IMR-90 (cell line): ENCODE measurements around the gene PSKH1. TPM values are rescaled to one million over a fixed set of nuclear protein-coding genes. Genes with fewer than 3 reads are reported as not detected.

ENCODE experiments used
- ATAC-seq: fragments of 200-7000 bp; cut with Tn5 transposase; 2 replicates; pipeline ENCODE4 v1.9.1; 2020; ENCODE audit warnings: low read depth, mild to moderate bottlenecking, moderate library complexity
- BruUV-seq: library from RNA; stranded (reverse); fragments of 400-500 nt; replicated peaks from 2 replicates; lab custom pipeline; 2021; lab: Mats Ljungman, UMichigan
- CTCF ChIA-PET: fragments of 300-600 bp; formaldehyde crosslinking; extraction: SDS; loops from one replicate; lab custom pipeline; 2021; ENCODE audit warnings: antibody characterized with exemption; lab: Yijun Ruan, JAX
- POLR2A ChIA-PET: fragments of 300-600 bp; sonication (Branson Sonifier 250); formaldehyde crosslinking; loops from one replicate; lab custom pipeline; 2022; ENCODE audit warnings: antibody characterized with exemption; ENCODE audit not compliant: unreplicated experiment; lab: Charles Lee
- DNase-seq: peaks from one replicate; pipeline ENCODE4 v3.0.0; 2013
- H2AFZ ChIP-seq: replicated peaks from 2 replicates; pipeline ENCODE3; 2013; ENCODE audit warnings: low read length, mild to moderate bottlenecking; ENCODE audit not compliant: poor library complexity
- H2AK5ac ChIP-seq: 2 replicates; pipeline ENCODE4 v1.6.1; 2013; ENCODE audit warnings: low read depth, low read length, inconsistent platforms
- H2AK9ac ChIP-seq: replicated peaks from 2 replicates; pipeline ENCODE3; 2013; ENCODE audit warnings: mild to moderate bottlenecking, low read depth, low read length, moderate library complexity; ENCODE audit not compliant: poor library complexity
- H2BK120ac ChIP-seq: 2 replicates; pipeline ENCODE4 v1.6.1; 2013; ENCODE audit warnings: low read depth, low read length, inconsistent platforms
- H2BK15ac ChIP-seq: 3 replicates; pipeline ENCODE4 v1.6.1; 2013; ENCODE audit warnings: low read depth, low read length, inconsistent platforms
- H2BK20ac ChIP-seq: 2 replicates; pipeline ENCODE4 v1.6.1; 2013; ENCODE audit warnings: low read depth, mild to moderate bottlenecking, inconsistent platforms, low read length, moderate library complexity
- H2BK5ac ChIP-seq: 2 replicates; pipeline ENCODE4 v1.6.1; 2013; ENCODE audit warnings: mild to moderate bottlenecking, low read depth, low read length, inconsistent platforms; ENCODE audit not compliant: poor library complexity, severe bottlenecking
- H3K14ac ChIP-seq: replicated peaks from 2 replicates; pipeline ENCODE4 v1.6.1; 2013; ENCODE audit warnings: low read depth, low read length, inconsistent platforms
- H3K18ac ChIP-seq: 2 replicates; pipeline ENCODE4 v1.6.1; 2013; ENCODE audit warnings: low read depth, low read length, control low read depth
- H3K23ac ChIP-seq: 2 replicates; pipeline ENCODE4 v1.6.1; 2013; ENCODE audit warnings: low read depth, low read length, inconsistent platforms
- H3K27ac ChIP-seq: 2 replicates; pipeline ENCODE4 v1.5.1; 2013; ENCODE audit warnings: mild to moderate bottlenecking, control low read depth, low read length; ENCODE audit not compliant: insufficient read depth
- H3K27me3 ChIP-seq: 2 replicates; pipeline ENCODE4 v1.6.1; 2013; ENCODE audit warnings: low read length; ENCODE audit not compliant: control insufficient read depth, insufficient read depth
- H3K36me3 ChIP-seq: 2 replicates; pipeline ENCODE4 v1.6.1; 2013; ENCODE audit warnings: low read length, mixed read lengths; ENCODE audit not compliant: control insufficient read depth, insufficient read depth
- H3K4ac ChIP-seq: 2 replicates; pipeline ENCODE4 v1.6.1; 2013; ENCODE audit warnings: low read depth, low read length, inconsistent platforms
- H3K4me1 ChIP-seq: 2 replicates; pipeline ENCODE4 v1.6.1; 2013; ENCODE audit warnings: low read length, mixed read lengths; ENCODE audit not compliant: control insufficient read depth, insufficient read depth
- H3K4me2 ChIP-seq: 2 replicates; pipeline ENCODE4 v1.6.1; 2013; ENCODE audit warnings: low read depth, mild to moderate bottlenecking, control low read depth, low read length, moderate library complexity
- H3K4me3 ChIP-seq: 2 replicates; pipeline ENCODE4 v1.5.1; 2013; ENCODE audit warnings: low read depth, mild to moderate bottlenecking, control low read depth, low read length, moderate library complexity; ENCODE audit not compliant: insufficient read depth
- H3K56ac ChIP-seq: 2 replicates; pipeline ENCODE4 v1.6.1; 2013; ENCODE audit warnings: low read length, inconsistent platforms; ENCODE audit not compliant: insufficient read depth; ENCODE audit errors: extremely low read depth
- H3K79me1 ChIP-seq, 2 experiments: 2 replicates each; pipeline ENCODE4 v1.6.1; 2013; ENCODE audit warnings: low read length in 2 of 2, inconsistent platforms in 1 of 2, low read depth in 1 of 2
- H3K9ac ChIP-seq: 2 replicates; pipeline ENCODE4 v1.6.1; 2013; ENCODE audit warnings: low read depth, low read length, control low read depth
- H3K9me1 ChIP-seq: 2 replicates; pipeline ENCODE4 v1.6.1; 2013; ENCODE audit warnings: low read length, inconsistent platforms; ENCODE audit not compliant: insufficient read depth
- H3K9me3 ChIP-seq: 2 replicates; pipeline ENCODE4 v1.6.1; 2013; ENCODE audit warnings: low read length; ENCODE audit not compliant: control insufficient read depth, insufficient read depth
- H4K20me1 ChIP-seq: 2 replicates; pipeline ENCODE4 v1.6.1; 2013; ENCODE audit warnings: low read length, inconsistent platforms; ENCODE audit not compliant: insufficient read depth
- H4K5ac ChIP-seq: 2 replicates; pipeline ENCODE4 v1.6.1; 2013; ENCODE audit warnings: mild to moderate bottlenecking, low read depth, low read length, control low read depth
- H4K8ac ChIP-seq, 2 experiments: 2 replicates each; pipeline ENCODE4 v1.6.1; 2013; ENCODE audit warnings: low read depth in 2 of 2, low read length in 2 of 2, control low read depth in 1 of 2, inconsistent platforms in 1 of 2
- H4K91ac ChIP-seq: 2 replicates; pipeline ENCODE4 v1.6.1; 2013; ENCODE audit warnings: low read depth, low read length, inconsistent platforms; ENCODE audit not compliant: insufficient read depth
- BHLHE40 ChIP-seq: fragments of 150-350 bp; IDR thresholded peaks from 2 replicates; pipeline ENCODE4 v1.6.1; 2016; ENCODE audit warnings: mild to moderate bottlenecking, low read depth, low read length
- CEBPB ChIP-seq: IDR thresholded peaks from 2 replicates; pipeline ENCODE4 v1.6.1; 2012; ENCODE audit warnings: low read depth, low read length, improper control_type of control experiment
- CHD1 ChIP-seq: IDR thresholded peaks from 2 replicates; pipeline ENCODE4 v1.6.1; 2012; ENCODE audit warnings: low read depth, low read length, improper control_type of control experiment
- MAFK ChIP-seq: IDR thresholded peaks from 2 replicates; pipeline ENCODE4 v1.6.1; 2012; ENCODE audit warnings: low read depth, low read length, improper control_type of control experiment
- MAZ ChIP-seq: IDR thresholded peaks from 2 replicates; pipeline ENCODE4 v1.6.1; 2012; ENCODE audit warnings: low read depth, mild to moderate bottlenecking, low read length, improper control_type of control experiment, moderate library complexity, borderline replicate concordance
- RAD21 ChIP-seq: IDR thresholded peaks from 2 replicates; pipeline ENCODE4 v1.6.1; 2012; ENCODE audit warnings: low read length, improper control_type of control experiment
- RFX5 ChIP-seq: IDR thresholded peaks from 2 replicates; pipeline ENCODE4 v1.8.0; 2012; ENCODE audit warnings: low read depth, mild to moderate bottlenecking, low read length, moderate library complexity
- WGBS, 2 experiments: methylation state at CpG; one replicate each; pipeline versions ENCODE4 v1.1.5 to v1.1.7; 2013; ENCODE audit warnings: missing lambda C conversion rate in 2 of 2; ENCODE audit not compliant: insufficient read length in 1 of 2; ENCODE audit errors: extremely low coverage in 2 of 2; 5-methylcytosine and 5-hydroxymethylcytosine counted together
- dilution Hi-C: fragments of 300-500 bp; cut with HindIII; formaldehyde crosslinking; loops from one replicate; pipeline ENCODE4 v1.14.3; 2018; ENCODE audit warnings: low sequenced_read_pairs; ENCODE audit not compliant: unreplicated experiment
- in situ Hi-C: fragments of 300-500 bp; cut with MboI; formaldehyde crosslinking; loops from 3 replicates; pipeline ENCODE4 v1.14.3; 2019; ENCODE audit warnings: low sequenced_read_pairs, inconsistent platforms, mixed read lengths
- intact Hi-C: fragments of 100-400 bp; cut with micrococcal nuclease; formaldehyde crosslinking; loops from 2 replicates; pipeline ENCODE4 v1.10.0; 2022
- polyA plus RNA-seq, 3 experiments: library from polyadenylated mRNA; depleted of rRNA; stranded (reverse); fragments of >200 nt; gene quantifications; 2 replicates each; pipeline ENCODE4 v1.2.3, GENCODE V29; 2012; ENCODE audit warnings: low replicate concordance in 1 of 3
- total RNA-seq: library from RNA; depleted of rRNA; stranded (reverse); fragments of >200 nt; gene quantifications from 2 replicates; pipeline ENCODE4 v1.2.3, GENCODE V29; 2012
- TF ChIP-seq, protein P1 (sequence below): conservative IDR thresholded peaks from 2 replicates; pipeline ENCODE4 v1.5.1; 2012; ENCODE audit warnings: mild to moderate bottlenecking, low read depth, low read length, improper control_type of control experiment

PSKH1 gene
- total and polyA plus RNA-seq, 2 of the 4 experiments (the other 2 are of a cell fraction), result 11.5 to 26.7 TPM

DNA sequence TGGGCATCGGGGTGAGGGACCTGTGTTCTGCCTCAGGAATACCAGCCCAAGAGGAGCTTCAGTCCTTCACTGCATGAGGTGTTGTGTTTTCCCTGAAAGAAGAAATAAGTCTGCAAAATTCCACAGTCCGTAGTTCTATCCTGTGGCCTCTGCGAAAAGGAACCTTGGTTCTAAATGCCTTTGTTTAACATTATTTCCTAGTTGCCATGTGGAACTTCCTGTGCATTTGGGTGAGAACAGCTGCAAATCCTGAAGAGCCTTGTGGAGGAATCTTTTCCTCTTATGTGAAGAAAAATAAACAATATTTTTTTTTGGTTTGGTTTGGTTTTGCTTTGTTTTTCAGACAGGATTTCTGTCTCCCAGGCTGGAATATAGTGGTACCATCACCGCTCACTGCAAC lies 9.8 kb downstream of the PSKH1 start:
- no peak overlapping the region for H3K56ac ChIP-seq
- WGBS, 2 experiments, result no CpG with 5 or more reads among the region's 4 CpGs
- H4K20me1 ChIP-seq, result peaks cover 34% of the 10 kb centered on the region; the same call in 1 of the 2 replicates
- dilution Hi-C loops (no loop called here), in situ Hi-C loops (no loop called here), intact Hi-C loops (loop anchor here (1.0 kb wide), 1 partner anchor 19 kb away; the partner anchor contains the start of gene NRN1L)
- ChIA-PET POLR2A (no interaction called here), CTCF (interaction anchor here (0.8 kb wide), 1 partner anchor 25 kb away, joined by 3 read pairs; no protein-coding TSS in a partner anchor)
- no peaks in the 10 kb centered on the region for H3K27me3 ChIP-seq
- H3K9me3 ChIP-seq, result no peaks in the 10 kb centered on the region
- H2AFZ ChIP-seq, result no peak overlapping the region
- no peak overlapping the region for H2AK5ac ChIP-seq
- H4K91ac ChIP-seq, result no peak overlapping the region
- no peak overlapping the region for H2BK120ac ChIP-seq
- DNase-seq, result peak; percentile 41
- no peak overlapping the region for H3K18ac ChIP-seq
- peaks cover 2% of the 10 kb centered on the region; the same call in 1 of the 2 replicates for H3K4me1 ChIP-seq
- H3K23ac ChIP-seq, result no peak overlapping the region
- H3K36me3 ChIP-seq, result peaks cover 11% of the 10 kb centered on the region
- no peak overlapping the region for H4K5ac ChIP-seq
- H3K79me1 ChIP-seq, result peaks cover 22 to 65% of the 10 kb centered on the region in 2 experiments
- no peak for TF ChIP-seq MAZ
- TF ChIP-seq CEBPB, result no peak
- TF ChIP-seq, protein P1, sequence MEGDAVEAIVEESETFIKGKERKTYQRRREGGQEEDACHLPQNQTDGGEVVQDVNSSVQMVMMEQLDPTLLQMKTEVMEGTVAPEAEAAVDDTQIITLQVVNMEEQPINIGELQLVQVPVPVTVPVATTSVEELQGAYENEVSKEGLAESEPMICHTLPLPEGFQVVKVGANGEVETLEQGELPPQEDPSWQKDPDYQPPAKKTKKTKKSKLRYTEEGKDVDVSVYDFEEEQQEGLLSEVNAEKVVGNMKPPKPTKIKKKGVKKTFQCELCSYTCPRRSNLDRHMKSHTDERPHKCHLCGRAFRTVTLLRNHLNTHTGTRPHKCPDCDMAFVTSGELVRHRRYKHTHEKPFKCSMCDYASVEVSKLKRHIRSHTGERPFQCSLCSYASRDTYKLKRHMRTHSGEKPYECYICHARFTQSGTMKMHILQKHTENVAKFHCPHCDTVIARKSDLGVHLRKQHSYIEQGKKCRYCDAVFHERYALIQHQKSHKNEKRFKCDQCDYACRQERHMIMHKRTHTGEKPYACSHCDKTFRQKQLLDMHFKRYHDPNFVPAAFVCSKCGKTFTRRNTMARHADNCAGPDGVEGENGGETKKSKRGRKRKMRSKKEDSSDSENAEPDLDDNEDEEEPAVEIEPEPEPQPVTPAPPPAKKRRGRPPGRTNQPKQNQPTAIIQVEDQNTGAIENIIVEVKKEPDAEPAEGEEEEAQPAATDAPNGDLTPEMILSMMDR, result no peak
- no peak for TF ChIP-seq CHD1
- TF ChIP-seq RAD21, result no peak
- no peak for TF ChIP-seq MAFK
- no peak for TF ChIP-seq RFX5
- no peak for TF ChIP-seq BHLHE40
- H3K14ac ChIP-seq, result no peak overlapping the region
- ATAC-seq, result peak; percentile 70
- H3K9me1 ChIP-seq, result peaks cover 25% of the 10 kb centered on the region
- BruUV-seq, result no TSS peak
- H2AK9ac ChIP-seq, result no peak overlapping the region
- H4K8ac ChIP-seq, result no peak overlapping the region
- H3K4me3 ChIP-seq, result no peak overlapping the region
- H2BK20ac ChIP-seq, result no peak overlapping the region
- H2BK15ac ChIP-seq, result no peak overlapping the region
- no peak overlapping the region for H3K4ac ChIP-seq
- H3K4me2 ChIP-seq, result no peak overlapping the region
- no peak overlapping the region for H3K9ac ChIP-seq
- no peak overlapping the region for H2BK5ac ChIP-seq
- H3K27ac ChIP-seq, result peak overlapping the region; percentile 0; the same call in 1 of the 2 replicates
